GM21515 (cell line): Measurements from ENCODE around the gene PPP2R3B.
"Not testable (repeated sequence)": the region's sequence is repeated elsewhere in the genome, so short reads cannot be mapped to it uniquely, and the experiment has no call there.

Experiments used
- ATAC-seq: cut with Tn5 transposase; IDR thresholded peaks from one replicate; pipeline ENCODE4 v1.9.1; 2021; ENCODE audit not compliant: unreplicated experiment

The PPP2R3B gene

DNA sequence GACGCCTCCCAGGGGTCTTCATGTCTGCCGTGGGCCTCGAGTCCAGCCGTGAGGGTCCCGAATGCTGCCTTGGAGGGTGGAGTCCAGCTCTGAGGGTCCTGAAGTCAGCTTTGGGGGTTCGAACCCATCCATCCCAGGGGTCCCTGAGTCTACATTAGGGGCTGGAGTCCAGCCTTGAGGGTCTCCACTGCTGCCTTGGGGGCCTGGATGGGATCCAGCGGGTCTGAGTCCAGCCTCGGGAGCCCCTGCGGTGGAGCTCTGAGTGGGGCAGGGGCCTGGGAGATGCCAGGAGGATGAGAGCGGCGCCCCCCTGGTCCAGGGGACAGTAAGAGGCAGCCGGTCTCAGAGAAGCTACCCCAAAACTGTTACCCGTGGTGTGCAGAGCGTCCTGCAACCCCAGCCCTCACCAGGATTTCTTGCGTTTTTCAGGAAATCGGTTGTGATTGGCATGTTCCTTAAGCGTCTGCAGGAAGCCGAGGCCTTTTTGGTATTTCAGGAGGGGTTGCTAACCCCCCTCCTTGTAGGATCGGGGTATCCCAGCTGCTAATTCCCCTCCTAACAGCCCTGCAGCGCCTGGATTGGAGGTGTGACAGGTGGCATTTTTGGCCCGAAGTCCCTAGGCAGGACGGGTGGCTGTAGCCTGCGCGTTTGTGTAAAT, 66.5 kb downstream of the PPP2R3B start:
- no peak for ATAC-seq

GRCh38 chrX:319579-320125, 67.1 kb downstream of the PPP2R3B start:
- no peak for ATAC-seq

DNA sequence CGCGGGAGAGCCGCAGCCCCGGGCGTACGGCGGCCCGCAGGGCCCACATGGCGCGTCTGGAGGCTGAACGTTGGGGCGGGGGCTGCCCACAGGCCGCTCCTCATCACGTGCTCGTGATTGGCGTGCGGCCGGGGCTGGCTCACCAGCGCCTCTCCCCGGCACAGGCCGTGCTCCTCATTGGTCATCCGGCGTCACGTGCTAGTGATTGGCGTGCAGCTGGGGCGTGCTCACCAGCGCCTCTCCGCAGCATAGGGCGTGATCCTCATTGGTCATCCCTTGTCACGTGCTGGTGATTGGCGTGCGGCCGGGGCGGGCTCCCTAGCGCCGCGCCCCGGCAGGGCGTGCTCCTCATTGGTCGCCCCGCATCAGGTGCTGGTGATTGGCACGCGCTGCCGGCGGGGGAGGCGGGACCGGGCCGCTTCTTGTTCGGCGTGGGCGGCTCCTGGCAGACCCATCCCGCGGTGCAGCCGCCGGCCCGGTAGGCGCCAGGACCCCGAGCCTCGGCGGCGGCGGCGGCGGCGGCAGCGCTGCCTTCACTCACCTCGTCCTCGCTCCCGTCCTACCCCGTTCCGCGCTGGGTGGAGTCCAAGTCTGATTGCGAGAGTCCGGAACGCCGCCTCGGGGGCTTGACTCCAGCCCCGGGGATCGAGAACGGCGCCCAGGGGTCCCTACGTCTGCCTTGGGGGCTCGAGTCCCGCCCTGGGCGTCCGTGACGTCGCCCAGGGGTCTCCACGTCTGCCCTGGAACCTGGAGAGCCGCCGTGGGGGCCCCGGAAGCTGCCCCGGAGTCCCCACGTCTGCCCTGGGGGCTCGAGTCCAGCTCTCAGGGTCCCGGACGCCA, 67.7 kb downstream of the PPP2R3B start, which contains the start of gene GTPBP6:
GTPBP6 (minus strand) TSS at position 58 of the 840 bp plus-strand sequence; CDS start at position 49, 9 bp downstream.
- ATAC-seq: peak; percentile 81

GRCh38 chrX:318068-318738, 68.5 kb downstream of the PPP2R3B start:
- peak; percentile 60 for ATAC-seq

GRCh38 chrX:317424-318067, 69.2 kb downstream of the PPP2R3B start:
- no peak for ATAC-seq

DNA sequence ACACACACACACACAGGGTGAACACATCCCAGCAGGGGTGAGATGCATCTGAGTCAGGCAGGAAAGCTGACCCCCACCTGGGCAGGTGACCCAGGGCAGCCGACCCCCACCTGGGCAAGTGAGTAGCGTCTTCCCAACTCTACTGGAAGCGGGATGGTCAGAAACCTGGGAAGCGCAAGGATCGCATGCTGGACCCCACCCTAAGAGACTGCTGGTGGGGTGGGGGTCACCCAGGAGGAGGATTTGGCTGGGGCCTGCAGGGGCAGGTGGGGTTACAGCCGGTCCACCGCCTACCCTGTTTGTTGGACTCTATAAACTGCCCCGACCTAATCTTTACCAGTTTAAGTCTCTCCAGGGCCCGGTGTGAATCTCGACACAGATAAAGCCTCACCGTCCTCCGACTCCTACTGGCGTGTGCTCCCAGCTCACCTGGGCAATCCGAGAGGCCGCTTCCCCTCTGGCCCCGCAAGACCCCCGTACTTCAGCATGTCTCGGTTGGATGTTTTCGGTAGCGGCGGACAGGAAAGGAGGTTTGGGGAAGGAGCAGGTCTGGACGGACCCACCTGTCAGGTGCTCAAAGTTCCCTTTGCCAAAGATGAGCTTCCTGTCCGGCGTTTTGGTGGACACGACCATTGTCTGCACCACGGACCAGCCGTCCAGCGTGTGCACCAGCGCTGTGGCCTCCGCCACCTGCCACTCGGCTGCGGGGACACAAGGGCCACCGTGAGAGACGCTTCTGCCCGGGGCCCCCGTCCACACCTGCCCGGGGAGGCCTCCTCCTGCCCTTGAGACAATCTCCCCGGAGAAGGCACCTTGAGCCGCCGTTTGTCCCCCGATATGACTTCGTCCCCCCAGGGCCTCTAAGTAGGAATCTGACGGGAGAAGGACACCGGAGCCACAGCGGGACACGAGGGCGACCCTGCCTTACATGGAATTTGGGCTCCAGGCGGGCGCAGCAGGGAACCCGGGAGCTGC, 70.1 kb downstream of the PPP2R3B start:
- no peak for ATAC-seq

DNA sequence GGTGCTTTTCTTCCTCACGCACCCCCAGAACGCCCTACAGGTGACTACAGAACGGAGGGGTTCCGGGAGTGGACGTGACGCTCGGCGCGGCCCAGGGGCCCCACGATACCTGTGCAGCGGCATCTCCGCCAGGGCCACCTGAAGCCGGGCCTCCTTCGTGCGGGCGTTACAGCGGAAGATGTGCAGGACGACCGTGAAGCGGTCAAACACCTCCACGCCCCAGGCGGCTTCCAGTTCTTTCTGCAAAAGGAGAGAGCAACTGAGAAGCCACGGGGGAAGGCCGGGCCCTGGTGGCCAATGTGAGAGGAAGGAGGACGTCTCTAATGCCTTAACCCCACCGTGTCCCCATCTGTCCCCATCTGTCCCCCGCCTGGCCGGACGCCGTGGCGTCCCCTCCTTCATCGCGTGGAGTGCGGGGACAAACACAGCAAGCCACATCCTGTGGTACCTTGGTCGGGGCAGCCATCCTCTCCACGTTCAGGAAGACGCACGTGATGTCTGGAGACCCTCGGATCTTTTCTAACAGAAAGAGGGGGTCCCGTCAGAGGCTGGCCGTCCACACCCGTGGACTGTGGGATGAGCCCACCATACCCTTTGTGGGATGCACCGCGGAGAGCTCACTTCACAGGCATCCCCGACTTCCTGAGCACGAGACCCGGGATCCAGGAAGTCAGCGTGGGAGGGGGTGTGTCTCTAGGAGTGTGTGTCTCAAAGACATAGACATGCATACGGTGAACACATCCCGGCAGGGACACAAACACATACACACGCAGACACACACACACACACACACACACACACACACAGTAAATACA, 71.7 kb downstream of the PPP2R3B start:
- ATAC-seq: no peak

- ATAC-seq: no peak
These were observed 72.7 kb downstream of the PPP2R3B start for GRCh38 chrX:314049-314448.

GRCh38 chrX:313546-313945, 73.2 kb downstream of the PPP2R3B start:
- no peak for ATAC-seq

DNA sequence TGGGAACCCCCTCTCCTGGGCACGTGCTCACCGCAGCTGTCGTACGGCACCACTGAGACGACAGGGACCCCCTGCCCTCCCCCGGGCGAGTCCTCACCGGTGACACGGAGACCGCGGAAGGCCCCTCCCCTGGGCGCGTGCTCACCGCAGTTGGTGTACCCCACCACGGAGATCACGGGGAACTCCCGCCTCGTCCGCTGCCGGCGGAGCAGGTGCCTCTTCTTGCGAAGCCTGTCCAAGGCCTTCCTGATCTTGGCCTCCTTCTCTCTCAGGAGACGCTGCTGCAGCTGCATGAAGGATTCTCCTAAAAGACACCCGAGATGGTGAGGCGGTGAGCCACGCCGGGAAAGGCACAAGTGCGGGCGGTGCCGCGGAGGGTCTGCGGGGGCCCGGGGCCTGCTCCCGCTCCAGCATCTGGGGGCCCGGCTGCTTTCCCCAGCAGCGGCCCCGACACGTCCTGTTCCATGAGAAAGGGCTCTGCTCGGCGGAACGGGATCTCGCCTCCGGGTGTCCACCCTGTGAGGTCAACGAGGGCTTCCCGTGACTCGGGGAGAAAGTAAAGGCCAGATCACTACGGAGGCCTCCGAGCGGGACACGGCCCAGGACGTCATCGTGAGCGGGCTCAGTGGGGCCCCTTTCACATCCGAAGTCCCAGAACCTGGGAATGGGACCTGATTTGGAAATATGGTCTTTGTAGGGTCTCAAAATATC, 73.9 kb downstream of the PPP2R3B start:
- no peak for ATAC-seq

GRCh38 chrX:311156-312129, 75.3 kb downstream of the PPP2R3B start:
- ATAC-seq: no peak

DNA sequence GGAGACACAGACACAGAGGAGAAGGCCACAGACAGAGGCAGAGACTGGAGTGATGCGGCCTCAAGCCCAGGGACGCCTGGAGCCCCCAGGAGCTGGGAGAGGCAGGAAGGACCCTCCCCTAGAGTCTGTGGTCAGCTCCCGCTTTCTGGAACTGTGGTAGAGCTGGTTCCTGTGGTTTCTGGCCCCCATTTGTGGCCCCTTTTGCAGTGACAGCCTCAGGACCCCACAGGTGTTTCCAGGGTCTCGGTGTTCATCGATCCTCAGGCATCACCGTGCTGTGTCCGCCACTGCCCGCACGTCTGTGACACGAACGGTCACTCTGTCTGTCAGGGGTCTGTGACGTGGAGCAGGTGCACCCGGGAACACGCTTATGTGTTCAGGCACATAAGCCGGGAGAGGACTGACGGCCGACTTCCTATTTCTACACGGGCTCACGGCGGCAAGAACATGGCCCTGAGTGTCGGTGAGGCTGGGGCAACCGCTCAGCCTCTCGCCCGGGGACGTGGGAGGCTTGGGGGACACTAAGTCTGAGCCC, 76.0 kb downstream of the PPP2R3B start:
- no peak for ATAC-seq

GRCh38 chrX:308821-309520, 77.7 kb downstream of the PPP2R3B start:
- no peak for ATAC-seq

DNA sequence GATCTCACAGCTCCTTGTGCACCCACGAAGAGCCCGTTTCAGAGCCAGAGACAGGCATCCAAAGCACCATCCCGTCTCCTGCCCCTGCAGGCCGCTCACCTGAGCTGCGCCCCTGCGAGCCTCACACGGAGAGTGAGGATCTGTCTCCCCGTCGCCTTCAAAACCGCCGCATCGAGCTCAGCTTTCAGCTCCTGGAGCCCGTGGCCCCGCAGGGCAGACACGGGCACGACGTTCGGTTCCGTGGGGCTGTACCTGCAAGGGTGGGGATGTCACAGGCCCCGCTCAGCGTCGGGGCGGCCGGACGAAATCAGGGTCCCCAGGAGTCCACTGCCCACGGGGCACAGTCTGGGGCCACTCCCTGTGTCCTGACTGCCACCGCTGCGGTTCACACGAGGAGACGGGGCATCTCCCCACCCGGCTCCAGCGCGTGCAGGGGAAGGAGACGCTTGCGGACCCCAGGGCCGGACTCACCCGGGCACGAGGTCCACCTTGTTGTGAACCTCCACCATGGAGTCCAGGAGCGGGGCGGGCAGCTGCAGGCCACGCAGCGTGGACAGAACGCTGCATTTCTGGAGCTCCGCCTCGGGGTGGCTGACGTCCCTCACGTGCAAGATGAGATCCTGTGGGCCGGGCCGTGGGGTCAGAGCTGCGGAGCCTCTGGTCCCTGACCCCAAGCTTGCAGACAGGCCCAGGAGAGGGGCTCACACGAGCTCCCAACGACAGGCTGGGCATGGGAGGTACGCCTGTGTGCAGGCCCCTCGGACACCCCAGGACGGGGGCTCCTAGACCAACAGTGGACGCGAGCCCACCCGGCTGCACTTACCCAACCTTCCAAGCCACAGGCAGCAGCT, 79.2 kb downstream of the PPP2R3B start:
- ATAC-seq: no peak

GRCh38 chrX:306614-307251, 80.0 kb downstream of the PPP2R3B start:
- ATAC-seq: not testable (repeated sequence)
